GM18907 (cell line): ENCODE results near the gene CMC1.
A peak's percentile ranks its signal among the peaks of the same experiment; 100 is the strongest.

Source experiments
- ATAC-seq: cut with Tn5 transposase; IDR thresholded peaks from one replicate; pipeline ENCODE4 v1.9.1; 2021; ENCODE audit warnings: mild to moderate bottlenecking, moderate library complexity; ENCODE audit not compliant: unreplicated experiment

Gene CMC1

GRCh38 chr3:28348629-28349468 is 107.4 kb downstream of the CMC1 start, which contains the start of the genes AZI2 and ZCWPW2:
AZI2 (minus strand) TSS chr3:28348824; CDS start chr3:28340617, 8,207 bp downstream.
ZCWPW2 (plus strand) TSS chr3:28348721; CDS start chr3:28413069, 64,348 bp downstream.
- ATAC-seq = peak; percentile 94

DNA sequence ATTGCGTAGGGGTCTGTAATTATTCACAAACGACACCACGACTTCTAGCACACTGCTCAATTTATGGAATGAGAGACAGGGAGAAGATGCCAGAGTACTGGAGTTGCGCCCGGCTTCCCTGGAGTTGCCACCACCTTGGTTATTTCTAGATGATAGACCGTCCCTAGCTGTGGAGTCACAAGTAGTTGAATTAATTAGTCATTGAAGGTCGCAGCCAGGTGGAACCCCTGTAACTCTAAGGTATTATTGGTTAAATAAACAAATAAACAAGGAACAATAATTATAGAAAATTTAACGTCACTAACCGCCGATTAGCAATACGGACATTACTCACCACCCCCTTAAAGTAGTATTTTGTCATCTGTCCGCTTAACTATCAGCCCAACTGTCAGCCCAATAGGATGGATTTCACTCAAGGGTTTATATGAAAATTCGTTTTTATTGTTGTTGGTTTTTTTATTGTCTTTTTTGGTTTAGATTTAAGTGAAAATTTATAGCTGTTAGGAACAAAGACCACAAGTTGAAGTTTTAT is 108.1 kb downstream of the CMC1 start:
- no peak for ATAC-seq
